GM19463 (cell line): ENCODE results near the gene RBM33.

Experiments used
- ATAC-seq: cut with Tn5 transposase; IDR thresholded peaks from one replicate; pipeline ENCODE4 v1.9.1; 2021; ENCODE audit warnings: mild to moderate bottlenecking, moderate library complexity; ENCODE audit not compliant: unreplicated experiment

Gene RBM33

DNA sequence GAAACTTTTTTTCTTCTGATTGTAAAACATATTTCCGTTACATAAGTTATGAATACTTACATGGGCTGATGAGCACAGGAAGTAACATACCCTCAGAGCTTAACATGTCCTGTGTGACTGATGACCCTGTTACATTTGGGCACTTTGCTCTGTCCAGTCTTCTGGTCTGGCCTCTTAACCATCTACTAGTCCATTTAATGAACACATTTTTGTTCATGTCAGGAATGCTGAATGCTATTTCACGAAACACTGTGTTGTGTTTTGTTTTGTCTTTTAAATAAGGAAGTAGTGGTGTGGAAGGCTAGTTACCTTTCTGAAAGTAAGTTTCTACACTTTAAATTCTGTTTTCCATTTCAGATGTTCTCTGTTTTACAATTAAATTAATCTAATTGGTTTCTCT lies 77.7 kb downstream of the RBM33 start:
- peak; percentile 41 for ATAC-seq

DNA sequence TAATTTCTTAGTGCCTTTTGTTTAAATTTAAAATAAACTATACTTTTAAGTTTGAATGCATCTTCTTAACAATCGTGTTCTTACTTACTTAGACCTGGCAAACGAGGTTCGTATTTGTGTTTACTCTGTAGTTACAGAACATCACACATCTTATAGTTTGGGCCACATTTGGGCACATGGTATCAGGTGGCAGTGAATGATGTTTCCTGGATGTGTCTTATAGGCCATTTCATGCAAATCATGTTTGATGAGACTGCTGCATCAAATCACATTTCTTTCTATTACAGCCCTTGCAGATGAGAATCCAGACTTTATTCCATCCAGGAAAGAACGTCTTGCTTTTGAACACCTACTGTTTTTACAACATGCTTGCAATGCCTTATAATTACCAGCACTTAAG lies 78.5 kb downstream of the RBM33 start:
- no peak for ATAC-seq

DNA sequence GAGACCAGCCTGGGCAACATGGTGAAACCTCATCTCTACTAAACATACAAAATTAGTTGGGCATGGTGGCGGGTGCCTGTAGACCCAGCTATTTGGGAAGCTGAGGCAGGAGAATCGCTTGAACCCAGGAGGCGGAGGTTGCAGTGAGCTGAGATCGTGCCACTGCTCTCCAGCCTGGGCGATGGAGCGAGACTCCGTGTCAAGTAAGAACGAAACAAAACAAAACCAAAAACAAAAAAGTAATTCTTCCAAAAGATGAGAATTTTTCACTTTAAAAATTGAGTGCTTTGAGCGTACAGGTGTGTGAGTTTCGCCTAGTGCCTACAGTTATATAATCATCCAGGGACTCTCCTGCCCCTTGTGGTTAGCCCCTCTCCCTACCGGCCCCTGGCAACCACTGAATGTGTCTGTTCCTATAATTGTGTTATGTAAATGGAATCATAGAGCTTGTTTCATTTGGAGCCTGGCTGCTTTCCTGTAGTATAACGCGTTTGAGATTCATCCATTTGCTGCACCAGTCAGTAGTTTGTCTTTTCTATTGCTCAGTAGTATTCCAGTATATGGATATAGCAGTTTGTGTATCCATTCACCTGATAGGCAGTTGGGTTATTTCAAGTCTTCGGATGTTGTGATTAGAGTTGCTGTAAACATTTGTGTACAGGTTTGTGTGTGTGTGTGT lies 80.0 kb downstream of the RBM33 start:
- peak; percentile 59 for ATAC-seq

DNA sequence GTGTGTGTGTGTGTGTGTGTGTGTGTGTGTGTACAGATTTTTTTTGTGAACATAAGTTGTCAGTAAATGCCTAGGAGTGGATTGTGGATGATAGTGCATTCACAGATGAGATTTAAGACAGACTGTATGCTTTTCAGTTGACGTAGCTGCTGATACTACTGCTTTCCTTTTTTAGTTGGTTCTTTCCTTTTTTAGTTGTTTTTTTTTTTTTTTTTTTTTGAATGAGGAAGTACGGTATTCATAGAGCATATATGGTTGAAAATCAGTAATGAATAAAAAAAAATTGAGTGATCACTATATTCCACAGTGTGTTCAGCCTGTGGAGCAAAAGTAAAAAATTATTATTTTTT lies 80.5 kb downstream of the RBM33 start:
- no peak for ATAC-seq

DNA sequence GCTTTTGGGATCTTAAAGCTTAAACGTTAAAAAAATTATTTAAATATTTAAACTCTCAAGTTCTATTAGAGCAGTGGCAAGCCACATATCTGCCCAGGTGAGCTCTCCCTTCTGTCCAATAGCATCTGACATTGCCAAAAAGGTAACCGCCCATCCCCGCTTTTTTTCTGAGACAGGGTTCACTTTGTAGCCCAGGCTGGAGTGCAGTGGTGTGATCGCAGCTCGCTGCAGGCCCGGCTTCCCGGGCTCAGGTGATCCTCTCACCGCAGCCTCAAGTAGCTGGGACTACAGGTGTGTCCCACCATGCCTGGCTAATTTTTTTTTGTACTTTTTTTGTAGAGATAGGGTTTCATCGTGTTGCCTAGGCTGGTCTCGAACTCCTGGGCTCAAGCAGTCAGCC lies 83.2 kb downstream of the RBM33 start:
- ATAC-seq: no peak

DNA sequence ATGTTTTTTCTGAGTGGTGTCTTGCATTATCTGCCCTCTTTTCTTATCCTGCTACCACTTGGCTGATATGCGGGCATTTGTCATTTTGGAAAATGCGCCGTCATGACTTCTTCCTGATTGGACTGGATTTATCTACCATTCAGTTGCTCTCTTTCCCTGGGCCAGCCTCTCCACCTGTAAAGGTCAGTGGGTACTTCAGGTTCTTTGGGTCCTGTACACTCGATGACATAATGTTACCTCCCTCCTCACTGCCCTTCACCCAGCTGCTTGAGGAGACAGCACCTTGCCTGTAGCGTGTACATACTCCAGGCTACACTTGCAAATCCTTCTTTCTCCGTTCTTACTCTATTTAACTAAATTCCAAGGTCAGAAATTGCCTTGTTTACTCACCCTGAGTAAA lies 83.7 kb downstream of the RBM33 start:
- ATAC-seq: no peak

DNA sequence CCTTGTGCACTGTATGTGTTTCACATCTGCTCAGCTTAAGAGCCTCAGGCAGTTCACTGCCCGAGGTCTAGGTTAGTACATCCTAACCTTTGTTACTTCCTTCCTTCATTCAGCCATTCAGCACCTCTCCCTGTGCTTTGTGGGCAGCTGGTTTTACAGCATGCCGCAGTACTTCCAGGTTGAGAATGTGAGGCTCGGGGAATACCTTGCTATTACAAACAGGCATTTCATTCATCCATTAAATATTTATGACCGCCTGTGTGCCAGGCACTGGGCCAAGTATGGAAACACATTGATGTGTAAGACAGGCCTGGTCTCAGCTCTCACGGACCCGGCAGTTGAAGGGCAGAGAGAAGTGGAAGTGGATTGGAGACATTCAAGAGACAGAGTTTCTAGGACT lies 85.4 kb downstream of the RBM33 start:
- no peak for ATAC-seq

DNA sequence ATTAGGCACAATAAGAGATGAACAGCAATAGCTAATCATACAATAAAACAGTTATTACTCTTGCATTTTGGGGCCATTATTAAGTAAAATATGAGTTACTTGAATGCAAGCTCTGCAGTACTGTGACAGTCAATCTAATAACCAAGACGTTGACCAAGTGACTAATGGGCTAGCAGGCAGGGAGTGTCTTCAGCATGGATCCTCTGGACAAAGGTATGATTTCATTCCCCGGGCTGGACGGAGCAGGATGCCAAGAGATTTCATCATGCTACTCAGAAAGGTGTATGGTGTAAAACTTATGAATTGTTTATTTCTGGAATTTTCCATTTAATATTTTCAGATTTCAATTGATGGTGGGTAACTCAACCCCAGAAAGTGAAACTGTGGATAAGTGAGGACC lies 86.9 kb downstream of the RBM33 start:
- ATAC-seq: no peak

DNA sequence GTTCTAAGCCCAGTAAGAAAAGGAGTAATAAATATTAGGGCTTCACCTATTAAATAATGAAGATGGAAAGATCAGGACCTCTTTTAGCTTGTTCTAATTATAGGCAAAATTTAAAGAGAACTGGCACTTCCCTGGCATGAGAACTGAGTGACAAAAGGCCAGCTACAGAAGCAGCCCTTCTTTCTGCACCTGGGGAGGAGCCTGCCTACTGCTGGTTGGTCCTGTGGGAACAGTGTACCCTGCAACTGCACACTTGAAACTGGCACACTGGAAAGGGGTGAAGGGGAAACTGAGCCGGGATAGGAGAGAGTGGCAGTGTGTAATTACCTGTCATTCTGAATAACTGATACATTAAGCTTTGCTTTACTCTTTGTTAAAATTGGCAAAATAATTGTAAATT lies 87.4 kb downstream of the RBM33 start:
- no peak for ATAC-seq

DNA sequence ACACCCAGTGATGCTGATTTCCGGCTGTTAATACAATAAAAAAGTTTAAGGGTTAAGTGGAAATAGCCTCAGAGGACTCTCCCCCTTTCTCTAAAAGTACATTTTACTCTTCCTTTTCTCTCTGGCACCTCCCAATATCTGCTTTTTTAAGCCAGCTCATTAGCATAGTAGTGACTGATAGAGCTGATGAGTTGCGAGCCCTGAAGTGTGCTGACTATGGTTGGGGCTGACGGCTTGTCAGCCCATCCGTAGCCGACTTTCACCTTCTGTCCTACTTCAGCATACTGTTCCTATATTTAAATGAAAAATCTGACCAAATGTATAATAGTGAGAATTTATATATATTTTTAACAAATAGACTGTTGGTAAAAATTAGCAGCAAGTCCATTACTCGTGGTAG lies 87.8 kb downstream of the RBM33 start:
- no peak for ATAC-seq

DNA sequence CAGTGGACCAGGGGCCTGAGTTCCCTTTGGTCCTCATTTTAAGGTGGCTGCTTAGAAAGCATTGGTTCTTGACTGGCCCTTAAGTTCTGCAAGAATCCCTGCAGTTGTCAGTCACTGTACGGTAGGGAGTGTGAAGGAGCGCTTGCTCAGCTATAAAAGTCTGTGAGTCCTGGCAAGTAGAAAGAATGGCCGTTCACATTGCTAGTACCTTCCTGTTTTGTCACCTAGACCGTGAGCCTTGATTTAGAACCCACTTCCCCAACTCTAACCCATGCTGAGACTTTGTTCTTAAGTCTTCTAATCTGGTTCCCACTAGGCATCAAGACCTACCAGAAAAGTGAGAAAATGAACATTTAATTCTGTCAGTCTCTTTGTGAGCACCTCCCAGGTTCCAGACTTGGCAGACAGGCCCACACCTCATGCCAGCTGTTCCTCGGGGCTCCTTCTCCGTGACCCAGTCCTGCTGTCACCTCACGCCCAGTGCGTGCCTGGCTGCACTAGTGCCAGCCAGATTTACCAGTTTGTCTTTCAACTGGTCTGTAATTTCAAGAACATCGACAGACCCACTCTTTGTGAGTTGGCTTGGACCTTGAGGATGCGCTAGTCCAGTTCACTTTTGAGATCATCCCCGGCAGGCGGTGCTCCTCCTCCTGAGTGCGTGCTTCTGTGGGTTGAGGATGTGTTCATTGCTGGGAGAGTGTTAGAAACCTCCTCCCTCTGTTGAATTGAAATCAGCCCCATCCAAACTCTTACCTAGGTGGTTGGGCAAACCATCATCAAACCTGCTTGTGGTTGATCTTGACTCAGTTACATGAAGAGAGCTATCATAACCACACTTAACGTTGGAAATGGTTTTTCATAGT lies 89.4 kb downstream of the RBM33 start:
- ATAC-seq: no peak

DNA sequence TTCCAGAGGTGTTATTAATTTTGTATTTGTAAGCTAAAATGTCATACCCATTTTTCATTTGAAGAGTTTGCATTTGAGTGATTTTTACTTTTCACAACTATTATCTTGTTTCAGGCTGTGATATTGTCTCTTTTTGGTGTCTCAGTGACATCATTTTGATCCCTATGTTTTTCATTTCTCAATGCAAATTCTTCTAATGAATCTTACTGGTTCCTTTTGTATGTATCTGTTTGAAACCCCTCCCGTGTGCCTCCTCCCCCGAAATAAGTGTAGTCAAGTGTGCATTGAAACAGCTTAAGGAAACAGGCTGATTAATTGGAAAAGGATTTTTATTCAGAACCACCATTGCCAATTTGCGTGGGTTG lies 90.0 kb downstream of the RBM33 start:
- no peak for ATAC-seq

DNA sequence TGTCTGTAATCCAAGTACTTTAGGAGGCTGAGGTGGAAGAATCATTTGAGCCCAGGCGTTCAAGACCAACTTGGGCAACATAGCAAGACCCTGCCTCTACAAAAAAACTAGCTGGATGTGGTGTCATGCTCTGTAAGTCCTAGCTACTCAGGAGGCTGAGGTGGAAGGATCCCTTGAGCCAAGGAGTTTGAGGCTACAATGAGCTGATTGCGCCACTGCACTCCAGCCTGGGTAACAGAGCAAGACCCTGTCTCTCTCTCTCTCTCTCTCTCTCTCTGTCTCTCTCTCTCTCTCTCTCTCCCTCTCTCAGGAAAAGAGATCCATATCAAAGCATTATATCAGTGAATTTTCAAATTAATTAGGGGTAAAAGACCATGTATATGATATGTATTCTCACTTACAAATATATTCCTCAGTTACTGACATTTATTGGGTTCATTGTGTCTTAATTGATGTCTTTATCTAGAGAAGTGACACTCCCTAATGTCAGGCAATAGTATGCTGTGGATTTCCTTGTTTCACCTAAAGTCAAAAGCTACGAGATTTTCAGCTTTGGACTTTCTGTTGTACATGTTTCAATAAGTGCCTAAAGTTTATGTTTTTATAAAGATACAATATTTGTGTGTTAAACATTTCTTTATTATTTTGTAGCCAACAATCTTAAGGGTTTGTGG lies 91.1 kb downstream of the RBM33 start:
- no peak for ATAC-seq

DNA sequence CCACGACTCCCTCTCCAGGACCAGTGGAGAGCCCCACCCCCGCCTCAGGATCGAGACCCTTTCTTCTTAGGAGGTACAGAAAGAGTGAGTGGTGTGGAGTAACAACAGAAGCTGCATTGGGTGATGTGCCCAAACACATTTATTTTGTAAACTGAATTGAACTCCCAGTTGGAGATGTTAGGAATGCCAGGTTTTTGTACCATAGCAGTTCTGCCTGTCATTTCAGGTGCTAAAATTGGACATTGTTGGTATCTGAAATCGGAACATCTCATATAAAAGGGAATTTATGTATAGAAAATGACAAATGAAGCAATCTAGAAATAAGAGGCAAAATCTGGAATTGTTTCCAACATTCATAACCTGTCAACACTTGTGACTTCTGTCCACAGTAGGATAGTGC lies 93.1 kb downstream of the RBM33 start:
- ATAC-seq: no peak

DNA sequence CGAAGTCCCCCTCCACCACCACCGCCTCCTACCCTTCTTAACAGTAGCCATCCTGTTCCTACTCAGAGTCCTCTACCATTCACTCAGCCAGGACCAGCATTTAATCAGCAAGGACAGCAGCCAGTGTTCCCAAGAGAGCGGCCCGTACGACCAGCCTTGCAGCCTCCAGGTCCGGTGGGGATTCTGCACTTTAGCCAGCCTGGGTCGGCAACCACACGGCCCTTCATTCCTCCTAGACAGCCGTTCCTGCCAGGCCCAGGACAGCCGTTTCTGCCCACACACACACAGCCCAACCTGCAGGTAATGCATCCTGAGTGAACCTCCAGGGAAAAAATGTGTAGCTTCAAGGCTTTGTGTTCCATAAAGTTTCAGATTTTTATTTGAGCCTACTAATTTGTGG lies 93.6 kb downstream of the RBM33 start:
- no peak for ATAC-seq

DNA sequence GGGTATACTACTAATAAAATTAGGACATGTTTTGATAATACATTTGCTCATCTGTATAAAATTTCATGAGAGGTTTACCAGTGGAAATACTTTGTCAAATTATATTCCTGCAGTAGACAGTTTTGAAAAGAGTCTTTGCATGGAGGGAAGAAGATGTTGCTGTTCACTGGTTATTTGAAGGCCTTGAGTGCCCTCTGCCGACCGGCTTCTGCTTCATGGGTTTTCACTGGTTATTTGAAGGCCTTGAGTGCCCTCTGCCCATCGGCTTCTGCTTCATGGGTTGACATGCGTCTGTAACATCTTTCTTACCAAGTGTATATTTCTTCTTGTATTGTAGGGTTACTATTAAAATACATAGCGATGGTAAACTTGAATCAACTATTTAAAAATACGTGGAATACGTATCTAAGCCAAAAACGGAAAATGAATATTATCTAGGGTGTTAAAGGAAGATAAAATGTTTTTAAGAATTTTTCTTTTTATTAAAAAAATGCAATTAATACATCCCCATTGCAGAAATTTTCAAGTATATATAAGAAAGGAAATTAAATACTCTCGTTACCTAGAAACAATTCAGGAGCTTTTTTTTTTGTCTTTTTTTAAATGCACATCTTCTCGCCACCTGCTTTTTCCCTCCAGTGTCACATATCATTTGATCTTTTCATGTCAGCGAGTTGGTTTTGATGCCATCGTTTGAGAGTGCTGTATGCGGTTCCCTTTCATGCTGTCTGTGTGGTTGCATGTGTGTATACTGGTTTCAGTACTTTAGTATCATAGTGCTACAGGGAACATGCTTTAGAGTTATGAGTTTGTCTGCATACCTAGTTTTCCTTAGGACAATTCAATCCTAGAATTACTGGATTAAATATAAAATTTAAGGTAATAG lies 94.4 kb downstream of the RBM33 start:
- peak; percentile 58 for ATAC-seq

DNA sequence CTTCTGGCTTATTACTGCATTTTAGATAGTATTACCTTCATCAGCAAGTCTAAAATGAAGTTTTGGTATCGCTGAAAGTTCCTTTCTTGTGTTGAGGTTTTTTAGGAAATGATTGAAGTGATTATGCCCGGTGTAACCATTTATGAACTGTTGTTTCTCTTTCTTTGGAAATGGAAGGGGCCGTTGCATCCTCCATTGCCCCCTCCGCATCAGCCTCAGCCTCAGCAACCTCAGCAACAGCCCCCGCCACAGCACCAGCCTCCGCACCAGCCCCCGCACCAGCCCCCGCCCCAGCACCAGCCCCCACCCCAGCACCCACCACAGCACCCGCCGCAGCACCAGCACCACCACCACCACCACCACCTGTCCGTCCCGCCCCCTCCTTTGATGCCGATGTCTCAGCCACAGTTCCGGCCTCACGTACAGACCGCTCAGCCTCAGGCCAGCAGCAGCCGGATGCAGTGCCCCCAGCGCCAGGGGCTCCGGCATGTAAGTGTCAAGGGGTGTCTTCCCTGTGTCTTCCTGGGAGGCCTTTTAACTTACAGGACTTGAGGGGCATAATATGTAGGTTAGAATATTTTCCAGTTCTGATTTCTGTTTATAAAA lies 95.2 kb downstream of the RBM33 start:
- ATAC-seq: no peak

DNA sequence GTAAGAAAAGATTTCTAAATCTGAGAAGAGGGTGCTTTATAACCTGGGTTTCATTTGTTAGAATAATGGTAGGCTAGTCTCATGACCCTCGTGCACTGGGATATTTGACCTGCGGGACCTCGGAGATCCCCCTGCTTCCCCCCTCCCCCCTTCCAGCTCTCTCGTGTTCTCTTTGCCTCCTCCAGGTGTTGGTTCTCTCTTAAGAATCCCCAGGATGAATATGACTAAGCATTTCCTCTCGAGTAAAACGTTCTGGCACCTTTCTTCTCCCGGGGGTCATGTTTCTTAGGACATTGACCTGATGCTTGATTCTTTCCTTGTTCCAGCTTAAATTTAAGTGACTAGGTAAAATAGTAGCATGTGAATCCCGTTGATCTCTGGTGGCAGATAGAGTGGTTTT lies 96.6 kb downstream of the RBM33 start:
- no peak for ATAC-seq

DNA sequence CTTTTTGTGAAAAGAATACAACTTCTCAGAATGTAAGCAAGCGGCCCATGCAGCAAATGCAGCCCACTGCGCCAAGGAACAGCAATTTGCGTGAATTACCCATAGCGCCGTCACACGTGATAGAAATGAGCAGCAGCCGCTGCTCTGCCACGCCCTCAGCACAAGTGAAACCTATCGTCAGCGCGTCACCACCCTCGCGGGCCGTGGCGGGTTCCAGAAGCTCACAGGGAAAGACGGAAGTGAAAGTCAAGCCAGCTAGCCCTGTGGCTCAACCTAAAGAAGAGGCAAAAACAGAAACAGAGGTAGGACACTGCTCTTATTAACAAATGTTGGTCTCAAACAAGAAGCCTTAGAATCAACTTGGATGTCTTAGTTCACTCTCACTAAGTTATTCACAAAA lies 97.3 kb downstream of the RBM33 start:
- ATAC-seq: no peak

DNA sequence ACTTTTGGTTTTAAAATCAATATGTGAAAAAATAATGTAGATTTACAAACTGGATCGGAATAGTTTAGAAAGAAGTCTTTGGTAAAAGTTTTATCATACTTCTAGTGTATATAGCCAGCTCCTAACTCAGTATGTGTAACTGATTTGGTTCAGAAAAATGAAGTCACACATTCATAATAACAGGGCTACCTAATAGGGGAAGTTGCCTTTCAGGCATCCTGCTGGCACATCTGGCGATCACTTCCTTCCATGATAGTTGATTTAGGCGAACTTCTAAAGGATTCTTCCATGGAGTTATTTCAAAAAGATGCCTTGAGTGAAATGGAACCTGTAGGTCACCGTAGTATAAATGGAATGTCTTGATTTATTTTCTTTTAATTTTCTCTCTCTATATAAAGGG lies 98.7 kb downstream of the RBM33 start:
- no peak for ATAC-seq
